Stimulated activated CD8-positive, alpha-beta memory T cell treated with anti-CD3 and anti-CD28 coated beads, Interleukin-7, amount 100 ng/mL, for 1 hour (primary cell): Measurements from ENCODE around the gene SMAD3.
"Not testable (repeated sequence)": the region's sequence is repeated elsewhere in the genome, so short reads cannot be mapped to it uniquely, and the experiment has no call there.

Source experiments
- DNase-seq, 2 donors: peaks; one replicate each; pipeline ENCODE4 v3.0.0-alpha.2; 2020; ENCODE audit warnings: low read depth in 2 of 2

SMAD3 gene

DNA sequence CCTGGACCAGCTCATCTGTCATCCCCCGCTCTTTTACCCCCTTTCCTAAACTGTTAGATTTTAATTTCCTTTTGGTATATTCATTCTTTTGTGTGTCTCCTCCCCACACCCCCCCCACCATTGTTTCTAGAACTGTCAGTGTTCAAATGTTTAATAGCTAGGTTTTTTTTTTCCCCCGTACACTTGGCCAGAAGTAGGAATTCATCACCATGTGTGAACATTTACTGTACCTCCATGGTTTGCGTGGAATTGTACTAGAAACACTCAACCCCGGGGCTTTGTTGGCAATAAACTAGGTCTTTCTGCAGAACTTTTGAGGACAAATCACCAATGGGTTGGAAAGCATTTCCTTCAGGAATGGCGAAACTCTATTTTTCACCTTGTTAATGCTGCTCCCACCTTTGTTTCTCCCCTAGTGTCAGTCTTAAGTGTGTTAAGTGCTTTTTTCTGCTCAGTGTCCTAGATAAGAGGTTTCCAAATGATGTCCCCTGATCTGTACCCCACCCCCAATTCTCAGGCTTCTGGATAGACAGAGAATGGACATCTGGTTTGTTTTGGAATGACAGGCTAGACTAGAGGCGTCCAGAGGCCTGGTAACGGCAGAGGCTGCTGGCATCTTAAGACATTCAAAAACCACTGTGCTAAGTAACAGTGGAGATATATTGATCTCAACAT, 76.8 kb downstream of the SMAD3 start:
- DNase-seq, result no peak

DNA sequence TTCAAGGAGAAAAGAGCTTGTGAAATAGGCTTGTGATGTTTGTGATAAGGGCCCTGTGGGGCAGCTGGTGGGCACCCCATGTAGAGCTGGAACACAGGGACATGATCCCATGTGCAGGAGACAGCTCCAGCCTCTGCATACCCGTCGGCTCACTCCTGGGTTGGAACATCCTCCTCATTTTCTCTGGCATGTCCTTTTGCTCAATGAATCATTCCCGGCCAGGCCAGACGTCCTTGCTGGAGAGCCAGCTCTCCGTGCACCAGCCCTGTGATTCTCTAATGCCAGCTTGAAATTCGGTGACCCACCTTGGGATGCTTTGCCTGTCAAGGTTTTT, 77.3 kb downstream of the SMAD3 start:
- DNase-seq, result no peak

DNA sequence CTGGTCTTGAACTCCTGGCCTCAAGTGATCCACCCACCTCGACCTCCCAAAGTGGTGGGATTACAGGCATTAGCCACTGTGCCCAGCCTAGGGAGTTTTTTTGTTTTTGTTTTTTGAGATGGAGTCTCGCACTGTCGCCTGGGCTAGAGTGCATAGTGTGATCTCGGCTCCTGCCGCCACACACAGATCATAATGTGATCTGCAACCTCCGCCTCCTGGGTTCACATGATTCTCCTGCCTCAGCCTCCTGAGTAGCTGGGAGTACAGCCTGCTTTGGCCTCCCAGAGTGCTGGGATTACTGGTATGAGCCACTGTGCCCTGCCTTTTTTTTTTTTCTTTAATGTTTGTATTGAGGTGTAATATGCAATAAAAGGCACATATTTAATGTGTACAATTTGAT, 78.2 kb downstream of the SMAD3 start:
- no peak for DNase-seq

GRCh38 chr15:67144609-67145311, 79.4 kb downstream of the SMAD3 start:
- DNase-seq, result no peak

DNA sequence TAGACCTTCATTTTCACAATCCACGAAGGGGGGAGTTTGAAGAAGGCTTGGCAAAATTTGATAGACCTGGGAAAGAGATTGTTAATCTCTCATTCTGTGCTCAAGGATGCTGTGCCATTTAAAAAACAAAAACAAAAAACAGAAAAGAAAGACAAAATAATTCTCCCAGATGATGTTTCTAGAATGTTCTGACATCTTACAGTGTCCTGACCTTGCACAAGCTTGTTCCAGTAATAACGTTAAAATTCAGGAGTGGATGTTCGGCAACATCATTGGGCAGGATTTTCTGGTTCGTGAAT, 79.9 kb downstream of the SMAD3 start:
- no peak for DNase-seq

- DNase-seq, result no peak
Measured at GRCh38 chr15:67145710-67146109, 80.3 kb downstream of the SMAD3 start.

DNA sequence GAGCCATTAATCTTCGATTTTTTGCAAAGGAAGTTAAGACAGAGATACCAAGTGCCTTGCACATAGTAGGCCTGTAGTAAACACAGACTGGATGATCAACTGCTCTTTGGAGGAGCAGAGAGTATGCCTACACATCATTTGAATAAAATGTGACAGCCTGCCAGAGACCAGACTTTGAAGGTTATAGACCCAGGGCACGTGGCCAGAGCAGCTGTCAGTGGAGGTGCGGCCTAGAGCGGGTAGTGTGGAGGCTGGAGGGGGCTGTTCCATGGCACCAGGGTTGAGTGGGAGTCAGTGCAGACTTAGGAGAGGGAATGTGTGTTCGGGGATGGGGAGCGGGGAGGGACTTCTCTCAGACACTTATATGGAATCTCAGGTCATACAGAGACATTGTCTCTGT, 80.8 kb downstream of the SMAD3 start:
- DNase-seq, result no peak

DNA sequence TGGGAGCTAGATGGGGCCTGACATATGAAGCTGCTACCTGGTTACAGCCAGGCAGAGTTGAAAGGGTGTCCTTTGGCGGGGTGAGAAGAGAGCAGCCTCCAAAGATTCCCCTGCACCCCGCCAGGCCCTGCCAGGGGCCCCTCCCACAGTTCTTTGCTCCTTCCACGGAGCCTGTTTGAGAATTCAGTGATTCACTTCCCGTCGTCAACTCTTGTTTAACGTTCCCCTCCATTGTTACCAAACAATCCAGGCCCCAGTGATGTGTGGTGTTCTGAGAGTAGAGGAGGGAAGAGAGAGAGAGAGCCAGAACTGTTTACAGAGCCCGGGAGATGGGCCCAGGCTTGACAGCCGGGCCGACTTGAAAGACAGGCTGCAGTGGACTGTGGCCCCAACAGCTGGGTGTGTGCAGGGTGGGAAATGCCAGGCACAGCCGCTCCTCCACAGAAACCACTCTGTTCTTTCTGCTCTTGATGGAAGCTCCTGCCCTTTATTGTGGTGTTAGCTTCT, 81.5 kb downstream of the SMAD3 start:
- no peak for DNase-seq

DNA sequence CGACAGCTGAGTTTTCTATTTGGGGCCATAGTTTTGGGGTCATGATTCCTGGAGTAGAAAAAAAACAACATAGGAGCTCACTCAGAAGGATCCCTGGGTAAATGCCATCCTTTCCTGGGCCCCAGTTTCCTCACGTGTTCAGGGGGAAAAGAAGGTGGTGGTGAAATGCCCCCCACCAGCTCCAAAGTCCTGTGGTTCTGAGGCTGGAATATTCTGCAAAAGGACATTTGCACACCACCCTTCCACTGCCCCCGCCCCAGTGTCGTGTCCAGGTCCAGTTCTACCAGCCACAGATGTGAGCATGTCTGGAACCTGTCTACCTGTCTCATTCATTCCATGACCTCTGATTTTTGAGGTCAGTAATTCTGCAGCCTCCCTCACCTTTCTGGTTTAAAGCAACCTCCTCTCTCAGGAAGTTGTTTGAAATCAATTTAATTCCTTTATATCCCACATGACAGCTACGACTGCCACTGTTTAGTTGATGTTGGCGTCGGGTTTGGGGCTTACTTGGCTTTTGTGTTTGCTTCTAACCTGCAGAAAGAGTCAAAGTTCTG, 82.1 kb downstream of the SMAD3 start:
- DNase-seq, result no peak

- DNase-seq, result no peak
Measured at GRCh38 chr15:67148196-67148701, 82.8 kb downstream of the SMAD3 start.

DNA sequence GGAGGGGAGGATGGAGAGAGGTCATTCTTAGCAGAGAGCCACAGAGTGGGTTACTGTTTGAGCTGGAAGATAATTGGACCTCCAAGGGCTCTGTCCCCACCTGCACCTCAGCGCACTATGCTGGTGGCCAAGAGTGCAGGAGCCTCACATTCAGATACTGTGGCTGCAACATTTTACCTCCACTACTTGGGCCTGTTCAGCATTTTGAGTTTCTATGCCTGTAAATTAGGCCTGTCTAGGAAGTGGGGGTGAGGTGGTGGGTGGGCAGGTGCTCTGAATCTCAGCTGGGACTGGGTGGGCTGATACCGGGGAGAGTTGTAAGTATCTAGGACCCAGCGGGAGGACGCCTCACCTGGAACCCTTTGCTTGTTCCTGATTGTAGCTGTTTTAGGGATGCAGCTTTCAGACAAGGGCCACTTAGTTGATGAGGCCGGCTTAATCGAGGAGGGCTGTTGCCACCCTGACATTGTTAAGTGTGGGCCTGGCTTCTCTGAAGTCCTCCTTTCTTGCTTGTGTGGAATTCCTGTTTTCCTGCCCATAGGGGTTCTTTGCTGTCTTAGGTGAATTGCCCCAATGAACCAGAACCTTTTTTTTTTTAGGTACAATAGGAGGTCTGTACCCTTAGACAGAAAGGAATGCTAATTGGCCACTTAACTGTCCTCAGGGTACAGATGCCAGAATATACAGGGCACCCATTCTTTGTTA, 83.8 kb downstream of the SMAD3 start:
- DNase-seq, result no peak

- DNase-seq, result no peak
Measured at GRCh38 chr15:67149773-67150022, 84.3 kb downstream of the SMAD3 start.

GRCh38 chr15:67150023-67150860, 84.8 kb downstream of the SMAD3 start:
- DNase-seq, result no peak

- DNase-seq, result no peak
Measured at GRCh38 chr15:67152429-67152828, 87.0 kb downstream of the SMAD3 start.

GRCh38 chr15:67153044-67153443, 87.6 kb downstream of the SMAD3 start:
- DNase-seq, result not testable (repeated sequence)

DNA sequence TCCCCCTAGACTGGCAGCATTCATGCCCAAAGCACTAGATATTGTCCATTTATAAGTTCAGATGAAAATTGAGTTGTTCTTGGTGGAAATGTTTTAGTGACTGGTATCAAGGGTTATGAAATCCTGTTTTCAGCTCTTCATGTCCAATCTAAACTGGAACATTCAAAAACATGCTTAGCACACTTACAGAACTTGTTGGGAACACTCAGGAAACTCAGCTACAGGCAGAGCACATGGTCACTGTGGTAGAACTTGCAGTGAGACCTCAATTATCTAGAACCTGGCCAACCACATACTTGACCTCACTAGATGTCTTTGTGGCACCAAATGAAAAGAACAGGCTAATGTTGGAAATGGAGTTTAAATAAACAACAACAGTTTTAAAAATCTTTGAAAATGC, 88.8 kb downstream of the SMAD3 start:
- DNase-seq, result no peak

GRCh38 chr15:67156426-67156825, 91.0 kb downstream of the SMAD3 start:
- no peak for DNase-seq

DNA sequence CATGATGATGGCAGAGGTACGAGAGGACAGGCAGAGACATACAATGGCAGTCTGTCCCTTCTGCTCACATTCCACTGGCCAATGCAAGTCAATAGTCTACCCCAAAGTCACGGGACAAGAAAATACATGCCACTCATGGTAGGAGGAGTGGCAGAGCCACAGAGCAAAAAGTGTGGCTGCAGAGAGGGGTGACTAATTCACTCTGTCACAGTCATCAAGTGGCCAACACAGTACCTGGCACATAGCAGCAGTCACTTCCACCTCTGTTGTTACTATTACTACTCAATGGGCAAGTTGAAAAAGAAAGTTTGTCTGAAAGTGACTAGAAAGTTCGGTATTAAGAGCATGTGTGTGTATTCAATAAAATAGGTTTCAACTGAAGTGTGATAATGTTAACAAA, 91.4 kb downstream of the SMAD3 start:
- DNase-seq, result no peak

DNA sequence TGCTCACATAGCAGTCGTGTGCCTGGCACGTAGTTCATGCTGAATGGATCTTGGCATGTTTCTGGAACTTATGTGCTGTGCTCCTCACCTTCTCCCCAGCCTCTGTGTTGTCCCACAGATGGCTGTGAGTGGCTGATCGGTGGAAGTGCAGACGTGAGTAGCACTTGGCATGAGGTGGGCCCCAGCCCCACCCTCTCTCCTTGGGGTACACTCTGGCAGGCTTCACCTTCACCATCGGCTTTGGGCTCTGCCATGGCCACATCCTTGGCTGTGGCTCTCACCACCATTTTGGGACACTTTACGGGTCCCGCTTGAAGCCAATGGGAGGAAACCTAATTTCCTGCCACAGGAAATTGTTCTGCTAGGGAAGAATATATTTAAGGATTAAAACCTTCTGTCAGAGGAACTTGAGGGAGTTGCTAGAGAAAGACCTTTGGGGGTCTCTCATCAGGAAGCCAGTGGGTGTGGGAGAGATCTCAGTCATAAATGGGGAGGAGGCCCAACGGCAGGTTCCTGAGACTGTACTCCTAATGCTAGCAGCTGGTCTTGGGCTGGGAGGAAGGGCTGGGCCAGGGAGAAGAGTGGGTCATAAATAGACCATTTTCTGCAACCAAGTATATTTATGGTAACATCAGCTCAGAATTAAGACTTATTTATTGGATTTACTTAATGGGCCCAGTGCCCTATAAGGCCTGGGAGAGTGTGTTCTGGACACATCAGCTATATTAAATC, 92.3 kb downstream of the SMAD3 start:
- no peak for DNase-seq

DNA sequence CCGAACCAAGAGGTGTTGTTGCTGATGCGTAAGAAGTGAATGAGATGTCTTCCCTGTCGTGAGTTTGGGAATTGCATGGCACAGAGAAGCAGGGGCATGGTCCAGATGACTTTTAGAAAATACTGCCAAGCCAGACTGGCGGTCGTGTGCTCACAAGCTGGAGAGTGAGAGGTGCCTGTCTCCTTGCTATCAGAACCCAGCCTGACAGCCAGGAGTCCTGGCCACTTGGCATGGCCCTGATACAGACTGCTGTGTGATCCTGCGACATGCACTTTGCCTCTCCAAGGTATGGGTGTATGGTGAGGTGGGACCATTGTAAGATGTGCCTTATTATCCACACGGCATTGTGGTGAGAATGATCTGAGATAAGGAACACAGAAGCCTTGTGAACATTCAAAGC, 93.0 kb downstream of the SMAD3 start:
- DNase-seq, result no peak

DNA sequence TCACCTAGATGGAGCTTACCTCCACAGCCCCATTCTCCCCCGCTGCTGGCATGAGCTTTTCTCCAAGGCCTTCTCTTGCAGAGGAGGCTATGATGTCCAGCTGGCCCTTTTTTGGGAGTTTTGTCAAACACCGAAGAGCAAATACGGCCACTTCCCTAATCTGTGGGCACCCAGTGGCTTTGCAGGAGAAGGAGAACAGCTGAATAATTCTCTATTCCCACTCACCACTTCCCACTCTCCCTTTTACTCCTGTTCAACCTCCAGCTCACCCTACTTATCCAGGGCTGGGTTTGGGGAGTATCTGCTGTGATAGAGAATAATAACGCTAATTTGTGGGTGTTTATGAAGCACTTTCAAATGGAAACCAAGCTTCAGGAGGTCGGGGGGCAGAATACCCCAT, 96.0 kb downstream of the SMAD3 start:
- no peak for DNase-seq
